ENCODE measurements around the gene PTTG1IP.

Gene PTTG1IP

DNA sequence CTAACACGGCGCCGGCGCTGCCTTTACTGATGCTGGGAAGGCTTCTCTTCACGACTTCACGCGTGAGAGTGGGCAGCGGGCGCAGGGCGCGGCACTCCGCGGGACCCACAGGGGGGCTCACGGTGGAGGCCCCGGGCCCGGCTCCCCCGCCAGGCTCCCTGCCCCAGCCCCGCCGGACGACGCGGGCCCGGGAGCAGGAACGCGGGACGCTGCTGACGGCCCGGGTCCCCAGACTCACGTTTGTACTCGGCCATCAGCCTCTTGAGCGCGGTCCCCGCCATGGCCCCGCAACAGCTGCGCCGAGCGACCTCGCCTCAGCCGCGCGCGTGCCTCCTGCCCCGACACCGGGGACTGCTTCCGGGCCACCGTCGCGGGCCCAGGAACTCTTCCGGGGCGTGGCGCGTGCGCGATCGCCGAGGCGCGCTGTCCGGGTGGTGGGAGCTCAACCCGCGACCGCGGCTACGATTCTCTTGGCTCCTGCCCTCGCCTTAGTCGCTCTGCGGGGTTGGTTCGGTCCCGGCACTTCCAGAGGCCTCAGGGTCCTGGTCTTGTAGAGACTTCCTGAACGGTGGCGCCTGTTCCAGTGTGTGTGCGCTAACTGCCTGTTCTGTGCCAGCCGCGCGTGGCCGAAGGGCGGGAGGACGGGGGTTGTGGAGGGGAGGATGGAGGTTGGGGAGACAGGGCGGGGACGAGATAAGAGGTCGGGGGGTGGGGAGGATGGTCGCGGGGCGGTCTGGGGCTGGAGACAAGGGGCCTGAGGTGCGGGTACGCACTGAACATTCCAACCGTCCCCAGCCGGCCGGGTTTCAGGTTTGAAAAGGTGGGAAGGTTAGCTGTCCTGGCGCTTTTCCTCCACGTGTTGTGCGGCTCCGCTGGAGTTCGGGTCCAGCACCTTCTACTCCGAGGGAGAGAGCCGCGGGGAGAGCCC lies 71.8 kb downstream of the PTTG1IP start, which contains the start of gene UBE2G2:
Gene UBE2G2, minus strand, starts transcription at position 353 of the 928 bp plus-strand sequence. Its CDS starts 72 bp downstream, at position 281.
- peak; percentile 79 for DNase-seq (ENCODE audit: low read depth)

DNA sequence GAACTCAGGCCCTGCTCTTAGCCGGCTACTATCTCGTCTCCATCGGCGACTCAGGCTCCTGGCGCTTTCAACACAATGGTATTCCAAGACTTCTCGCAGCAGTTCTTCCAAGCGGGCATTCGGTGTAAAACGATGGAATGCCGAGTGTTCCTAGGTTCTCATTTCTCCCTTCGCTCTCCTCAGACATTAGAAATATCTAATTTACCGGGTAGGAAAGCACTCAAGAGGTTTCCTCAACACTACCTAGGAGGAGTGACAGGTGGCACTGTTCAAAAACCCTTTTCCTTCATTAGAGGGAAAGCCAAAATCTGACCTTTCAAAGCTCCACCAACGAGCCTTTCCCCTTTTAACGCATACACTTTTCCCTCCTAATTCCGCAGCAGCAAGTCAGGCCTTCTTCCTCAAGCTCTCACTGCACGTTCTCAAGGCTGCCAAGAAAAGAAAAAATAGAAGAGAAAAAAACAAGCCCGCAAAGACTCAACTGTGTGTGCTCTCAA lies 72.5 kb downstream of the PTTG1IP start:
- DNase-seq (ENCODE audit: low read depth) = no peak

DNA sequence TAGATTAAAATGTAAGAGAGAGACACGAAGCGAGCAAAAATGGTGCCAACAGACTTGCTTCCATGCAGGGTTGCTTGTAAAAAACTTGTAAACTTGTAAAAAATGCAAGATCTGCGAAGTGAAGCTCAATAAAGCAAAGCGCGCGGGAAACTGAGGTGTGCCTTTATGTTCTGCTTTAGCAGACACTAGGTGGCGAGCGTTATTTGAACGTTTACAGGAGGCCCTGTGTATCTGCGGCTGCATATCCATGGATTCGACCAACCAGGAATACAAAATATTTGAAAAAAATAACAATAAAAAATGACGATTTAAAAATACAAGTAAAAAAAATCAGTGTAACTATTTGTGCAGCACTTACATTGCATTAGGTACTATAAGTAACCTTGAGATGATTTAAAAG lies 73.4 kb downstream of the PTTG1IP start:
- DNase-seq (ENCODE audit: low read depth) = no peak

DNA sequence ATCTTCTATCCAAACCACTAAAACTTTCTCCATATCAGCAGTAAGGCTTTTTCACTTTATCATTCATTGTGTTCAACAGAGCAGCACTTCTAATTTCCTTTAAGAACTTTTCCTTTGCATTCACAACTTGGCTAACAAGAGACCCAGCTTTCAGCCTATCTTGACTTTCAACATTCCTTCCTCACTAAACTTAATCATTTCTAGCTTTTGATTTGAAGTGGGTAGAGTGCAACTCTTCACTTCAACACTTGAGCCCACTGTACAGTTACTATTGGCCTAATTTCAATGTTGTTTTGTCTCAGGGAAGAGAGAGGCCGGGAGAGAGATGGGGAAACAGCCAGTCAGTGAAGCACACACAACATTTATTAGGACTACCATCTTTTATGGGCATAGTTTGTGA lies 73.8 kb downstream of the PTTG1IP start:
- no peak for DNase-seq (ENCODE audit: low read depth)
